ENCODE data around the gene BEAN1. TPM values are rescaled to one million over a fixed set of nuclear protein-coding genes. Genes with fewer than 3 reads are reported as not detected.

Gene BEAN1
- not detected in 2 replicates for total RNA-seq

GRCh38 chr16:66427036-66427860 lies at the start of gene BEAN1:
Gene BEAN1 (plus strand): TSS chr16:66427295. CDS start chr16:66437677, 10,382 bp downstream.

Other genes with a start within 250 kb of the BEAN1 start
- gene CDH5, start 60.6 kb upstream of the BEAN1 start, total RNA-seq: under 0.01 and 0.09 TPM in 2 replicates
- 53.6 and 58.9 TPM in 2 replicates for gene TK2, start 122.8 kb downstream of the BEAN1 start, total RNA-seq
- 38.0 and 53.3 TPM in 2 replicates for gene CKLF, start 125.3 kb downstream of the BEAN1 start, total RNA-seq
- gene CMTM1, start 139.1 kb downstream of the BEAN1 start, total RNA-seq: 0.95 and 1.5 TPM in 2 replicates
- gene CMTM2, start 152.2 kb downstream of the BEAN1 start, total RNA-seq: not detected in 2 replicates
- gene CMTM3, start 177.4 kb downstream of the BEAN1 start, total RNA-seq: 5.4 and 8.8 TPM in 2 replicates